Limb (tissue), 2 donors: ENCODE measurements around the gene GULP1.
"Not testable (repeated sequence)": the region's sequence is repeated elsewhere in the genome, so short reads cannot be mapped to it uniquely, and the experiment has no call there.

Source experiments
- DNase-seq, 2 donors: peaks; one replicate each; pipeline ENCODE4 v3.0.0-alpha.2; 2016; ENCODE audit errors: extremely low spot score in 2 of 2

The GULP1 gene

GRCh38 chr2:188600536-188601210 is 309.0 kb downstream of the GULP1 start:
- DNase-seq: no peak

- no peak for DNase-seq
Observed at GRCh38 chr2:188601391-188601790, 309.7 kb downstream of the GULP1 start.

DNA sequence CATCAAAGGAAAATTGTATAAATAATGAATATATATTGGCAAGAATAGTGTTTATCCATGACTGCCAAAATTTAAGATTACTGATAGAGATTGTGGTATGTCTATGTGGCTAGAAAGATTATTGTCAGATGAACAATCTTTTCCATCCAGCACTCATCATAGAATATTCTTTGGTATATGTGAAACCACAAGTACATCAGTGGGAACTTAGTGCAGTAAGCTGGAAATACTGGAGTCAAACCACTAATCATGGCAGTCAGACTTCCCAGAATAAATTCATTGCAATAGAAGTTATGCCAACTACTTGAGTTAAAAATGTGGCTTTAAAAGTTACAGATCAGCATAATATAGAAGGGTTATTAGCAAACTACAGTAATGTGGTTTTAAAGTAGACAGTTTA is 310.3 kb downstream of the GULP1 start:
- DNase-seq: no peak

DNA sequence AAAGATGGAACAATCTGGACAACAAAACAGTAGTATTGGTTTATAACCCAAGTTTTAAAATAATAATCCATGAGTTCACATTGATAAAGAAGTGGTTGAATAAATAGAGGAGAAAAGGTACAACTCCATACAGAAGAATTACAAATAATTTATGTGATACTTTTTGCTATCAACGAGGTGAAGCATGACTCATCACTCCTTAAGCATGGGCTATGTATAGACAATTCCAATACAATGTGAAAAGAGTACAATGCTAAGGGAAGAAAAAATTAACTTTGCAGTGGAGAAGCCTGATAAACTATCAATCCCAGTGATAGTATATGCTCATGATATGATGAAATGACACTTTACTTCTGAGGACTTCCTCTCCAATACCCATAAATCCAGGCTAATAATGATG is 312.9 kb downstream of the GULP1 start:
- DNase-seq: no peak

DNA sequence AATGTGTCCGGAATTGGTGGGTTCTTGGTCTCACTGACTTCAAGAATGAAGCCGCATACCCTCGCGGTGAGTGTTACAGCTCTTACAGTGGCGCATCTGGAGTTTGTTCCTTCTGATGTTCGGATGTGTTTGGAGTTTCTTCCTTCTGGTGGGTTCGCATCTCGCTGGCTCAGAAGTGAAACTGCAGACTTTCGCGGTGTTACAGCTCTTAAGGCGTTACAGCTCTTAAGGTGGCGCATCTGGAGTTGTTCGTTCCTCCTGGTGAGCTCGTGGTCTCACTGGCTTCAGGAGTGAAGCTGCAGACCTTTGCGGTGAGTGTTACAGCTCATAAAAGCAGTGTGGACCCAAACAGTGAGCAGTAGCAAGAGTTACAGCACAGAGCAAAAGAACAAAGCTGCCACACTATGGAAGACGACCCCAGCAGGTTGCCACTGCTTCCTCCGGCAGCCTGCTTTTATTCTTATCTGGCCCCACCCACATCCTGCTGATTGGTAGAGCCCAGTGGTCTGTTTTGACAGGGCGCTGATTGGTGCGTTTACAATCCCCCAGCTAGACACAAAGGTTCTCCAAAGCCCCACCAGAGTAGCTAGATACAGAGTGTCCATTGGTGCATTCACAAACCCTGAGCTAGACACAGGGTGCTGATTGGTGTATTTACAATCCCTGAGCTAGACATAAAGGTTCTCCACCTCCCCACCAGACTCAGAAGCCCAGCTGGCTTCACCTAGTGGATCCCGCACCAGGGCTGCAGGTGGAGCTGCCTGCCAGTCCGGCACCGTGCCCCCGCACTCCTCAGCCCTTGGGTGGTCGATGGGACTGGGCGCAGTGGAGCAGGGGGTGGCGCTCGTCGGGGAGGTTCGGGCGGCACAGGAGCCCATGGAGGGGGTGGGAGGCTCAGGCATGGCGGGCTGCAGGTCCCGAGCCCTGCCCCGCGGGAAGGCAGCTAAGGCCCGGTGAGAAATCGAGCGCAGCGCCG is 314.2 kb downstream of the GULP1 start:
- not testable (repeated sequence) for DNase-seq

- DNase-seq: not testable (repeated sequence)
Observed at GRCh38 chr2:188606596-188606995, 314.9 kb downstream of the GULP1 start.

- no peak for DNase-seq
Observed at GRCh38 chr2:188607501-188607900, 315.8 kb downstream of the GULP1 start.

DNA sequence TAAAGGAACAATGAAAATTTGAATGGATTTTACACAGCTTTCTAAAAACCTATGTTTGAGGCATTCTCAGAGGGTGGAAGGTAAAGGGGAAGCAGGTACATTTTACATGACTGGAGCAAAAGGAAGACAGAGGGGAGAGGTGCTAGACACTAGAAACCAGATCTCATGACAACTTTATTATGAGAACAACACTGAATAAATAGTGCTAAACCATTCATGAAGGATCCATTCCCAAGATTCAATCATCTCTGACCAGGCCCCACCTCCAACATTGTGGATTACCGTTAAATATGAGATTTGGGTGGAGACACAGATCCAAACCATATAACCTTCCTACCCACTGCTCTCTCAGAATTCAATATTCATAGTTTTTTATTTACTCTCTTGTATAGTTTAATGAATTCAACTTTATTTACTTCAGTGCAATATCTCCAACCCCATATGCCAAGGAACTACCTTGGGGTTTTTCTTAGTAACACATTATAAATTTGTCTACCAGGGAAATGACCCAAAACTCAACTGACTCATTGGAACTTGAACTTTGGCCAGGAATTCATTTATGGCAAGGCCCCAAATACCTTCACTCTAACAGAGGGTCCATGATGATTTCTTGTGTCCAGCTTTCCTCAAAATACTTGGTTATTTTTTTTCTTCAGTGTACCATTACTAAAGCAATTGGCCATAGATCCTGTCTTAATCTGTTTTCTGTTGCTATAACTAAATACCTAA is 317.8 kb downstream of the GULP1 start:
- no peak for DNase-seq

GRCh38 chr2:188610050-188610444 is 318.4 kb downstream of the GULP1 start:
- DNase-seq: no peak

DNA sequence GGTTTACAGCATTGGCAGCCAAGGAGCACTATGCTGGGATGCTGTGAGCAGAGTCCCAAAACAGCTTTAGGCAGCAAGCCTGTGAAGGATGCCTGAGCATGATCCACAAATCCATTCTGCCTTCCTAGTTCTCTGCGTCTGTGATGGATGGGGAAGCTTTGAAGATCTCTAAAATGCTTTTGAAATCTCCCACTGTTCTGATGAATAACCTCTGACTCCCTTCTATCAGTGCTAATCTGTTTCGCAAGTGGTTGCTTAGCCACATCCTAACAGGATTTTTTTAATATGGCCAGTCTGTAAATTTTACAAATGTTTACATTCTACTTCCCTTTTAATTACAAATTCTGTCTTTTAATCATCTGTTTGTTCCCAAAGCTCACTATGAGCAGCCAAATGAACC is 319.2 kb downstream of the GULP1 start:
- no peak for DNase-seq

DNA sequence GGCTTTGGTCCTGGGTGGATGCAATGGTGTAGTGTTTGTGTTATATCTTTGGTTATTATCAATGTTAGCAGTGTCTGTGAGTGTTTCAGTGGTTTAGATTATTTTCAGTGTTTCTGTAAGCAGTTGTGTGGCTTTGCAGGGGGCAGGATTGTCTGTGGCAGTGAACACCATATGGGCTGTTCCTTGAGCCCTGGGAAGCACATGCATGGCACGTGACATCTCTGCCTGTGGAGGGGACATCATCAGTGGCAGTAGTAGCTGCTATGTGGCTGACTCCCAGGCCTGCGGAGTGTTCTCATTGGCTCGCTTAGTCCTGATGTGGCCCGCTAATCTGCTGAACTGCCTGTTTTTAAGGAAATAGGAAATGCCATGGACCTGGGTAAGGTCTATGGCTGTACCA is 327.5 kb downstream of the GULP1 start:
- no peak for DNase-seq

DNA sequence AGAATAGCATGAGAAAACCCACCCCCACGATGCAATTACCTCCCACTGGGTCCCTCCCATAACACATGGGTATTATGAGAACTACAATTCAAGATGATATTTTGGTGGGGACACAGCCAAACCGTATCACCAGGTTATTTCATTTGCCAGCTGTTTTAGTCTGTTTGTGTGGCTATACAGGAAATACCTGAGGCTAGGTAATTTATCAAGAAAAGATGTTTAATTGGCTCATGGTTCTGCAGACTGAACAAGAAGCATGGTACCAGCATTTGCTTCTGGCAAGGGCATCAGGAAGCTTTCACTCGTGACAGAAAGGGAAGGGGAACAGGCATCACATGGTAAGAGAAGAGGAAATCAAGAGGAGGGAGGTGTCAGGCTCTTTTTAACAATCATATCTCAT is 329.2 kb downstream of the GULP1 start:
- DNase-seq: no peak

DNA sequence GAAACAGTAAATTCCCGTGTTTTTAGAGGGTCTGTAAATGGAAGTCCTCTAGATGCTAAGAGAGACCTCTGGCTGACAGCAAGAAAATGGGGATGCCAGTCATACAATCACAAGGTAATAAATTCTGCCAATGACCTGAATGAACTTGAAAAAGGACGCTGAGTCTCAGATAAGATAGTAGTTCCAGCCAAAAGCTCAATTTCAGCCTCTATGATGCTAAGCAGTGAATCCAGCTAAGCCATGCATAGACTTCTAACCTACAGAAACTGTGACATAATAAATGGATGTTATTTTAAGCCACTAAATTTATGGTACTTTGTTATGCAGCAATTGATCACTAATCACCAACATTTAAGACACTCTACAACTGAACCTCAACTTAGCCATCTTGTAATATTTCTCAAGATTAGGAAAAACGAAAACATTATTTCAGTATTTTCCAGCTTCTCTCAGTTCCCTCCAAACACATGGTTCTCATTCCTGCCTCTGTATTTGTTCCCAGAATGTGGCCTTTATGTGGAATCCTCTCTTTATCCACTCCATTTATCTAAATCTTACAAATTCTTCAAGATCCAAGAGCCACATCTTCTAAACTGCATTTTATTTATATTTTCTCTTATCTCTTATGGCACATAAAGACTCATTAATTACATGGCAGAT is 331.1 kb downstream of the GULP1 start:
- DNase-seq: no peak

DNA sequence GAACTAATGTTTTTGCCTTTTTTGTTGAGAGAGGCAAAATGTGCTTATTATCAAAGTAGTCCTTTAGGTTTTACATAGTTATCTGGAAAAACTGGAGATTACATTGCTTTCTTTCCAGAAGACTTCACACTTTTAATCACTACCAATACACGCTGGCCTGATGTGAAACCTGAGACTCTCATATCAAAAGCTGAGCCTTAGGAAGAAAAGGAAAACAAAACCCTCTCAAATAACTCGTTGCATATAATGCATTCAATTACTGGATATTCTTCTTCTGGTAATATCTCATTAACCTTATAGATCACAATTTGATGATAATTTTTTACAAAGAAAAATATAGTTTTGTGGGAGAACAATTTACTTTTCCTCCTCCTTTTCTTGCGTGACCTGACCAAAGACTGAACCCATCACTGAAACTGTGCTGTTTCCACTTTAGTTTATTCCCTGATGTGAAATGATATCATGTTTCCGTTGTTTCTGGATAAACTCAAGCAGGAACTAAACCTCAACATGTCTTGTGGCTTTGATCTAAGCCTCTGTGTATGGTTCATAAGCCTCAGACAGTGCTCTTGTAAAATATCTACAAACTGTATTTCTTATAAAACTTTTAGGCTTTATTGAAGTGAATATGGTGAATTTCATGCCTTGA is 332.4 kb downstream of the GULP1 start:
- DNase-seq: peak in 1 of 2 donors; percentile 70

DNA sequence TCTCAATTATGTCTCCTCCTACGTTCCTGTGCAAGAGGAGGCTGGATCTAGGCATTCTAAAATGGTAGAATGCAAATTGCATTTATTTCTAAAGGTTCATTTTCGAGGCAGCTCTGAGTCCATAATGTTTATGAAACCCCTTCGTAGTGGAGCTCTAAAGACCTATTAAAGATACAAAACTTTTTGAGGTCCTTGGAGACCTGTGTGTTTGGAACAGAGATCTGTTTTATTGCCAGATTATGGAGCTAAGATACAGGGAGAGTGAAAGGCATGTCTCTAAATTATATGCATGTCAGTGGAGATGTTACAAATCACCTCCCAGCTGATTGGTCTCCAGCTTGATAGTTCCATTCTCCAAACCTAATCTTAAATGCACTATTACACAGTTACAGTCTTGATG is 335.8 kb downstream of the GULP1 start:
- DNase-seq: no peak

DNA sequence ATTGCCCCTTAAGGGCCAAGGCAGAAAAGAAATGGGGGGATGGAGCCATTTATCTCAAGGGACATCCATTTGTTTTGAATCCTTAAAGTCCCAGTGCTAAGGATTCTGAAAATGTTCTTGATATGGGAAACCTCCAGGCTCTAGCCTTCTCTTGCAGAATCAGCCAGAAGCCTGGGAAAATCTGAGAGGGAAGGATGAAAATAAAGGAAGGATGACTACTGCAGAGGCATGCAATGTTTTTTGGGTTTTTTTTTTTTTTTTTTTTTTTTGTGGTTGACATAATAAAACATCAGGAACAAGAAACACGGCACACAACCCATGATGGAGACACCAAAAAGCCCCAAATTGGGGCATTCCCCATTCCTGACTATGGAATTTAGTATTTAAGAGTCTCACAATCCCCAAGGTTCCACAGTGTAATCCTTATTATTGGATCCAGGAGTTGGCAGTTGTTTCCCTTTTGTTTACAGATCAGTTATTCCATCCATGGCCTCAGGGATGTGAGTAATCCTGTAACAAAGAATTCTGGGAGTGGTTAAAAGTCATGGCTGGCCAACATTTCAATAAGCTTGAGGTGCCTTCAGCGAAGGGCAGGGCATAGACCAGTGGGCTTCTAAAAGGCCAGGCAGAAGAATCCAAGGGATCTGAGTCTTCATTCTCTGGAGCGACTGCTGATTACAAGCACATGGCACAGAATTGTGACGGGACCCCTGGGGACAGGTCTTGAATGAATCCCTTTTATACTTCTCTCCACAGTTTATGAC is 337.5 kb downstream of the GULP1 start:
- DNase-seq: peak in 1 of 2 donors; percentile 16

DNA sequence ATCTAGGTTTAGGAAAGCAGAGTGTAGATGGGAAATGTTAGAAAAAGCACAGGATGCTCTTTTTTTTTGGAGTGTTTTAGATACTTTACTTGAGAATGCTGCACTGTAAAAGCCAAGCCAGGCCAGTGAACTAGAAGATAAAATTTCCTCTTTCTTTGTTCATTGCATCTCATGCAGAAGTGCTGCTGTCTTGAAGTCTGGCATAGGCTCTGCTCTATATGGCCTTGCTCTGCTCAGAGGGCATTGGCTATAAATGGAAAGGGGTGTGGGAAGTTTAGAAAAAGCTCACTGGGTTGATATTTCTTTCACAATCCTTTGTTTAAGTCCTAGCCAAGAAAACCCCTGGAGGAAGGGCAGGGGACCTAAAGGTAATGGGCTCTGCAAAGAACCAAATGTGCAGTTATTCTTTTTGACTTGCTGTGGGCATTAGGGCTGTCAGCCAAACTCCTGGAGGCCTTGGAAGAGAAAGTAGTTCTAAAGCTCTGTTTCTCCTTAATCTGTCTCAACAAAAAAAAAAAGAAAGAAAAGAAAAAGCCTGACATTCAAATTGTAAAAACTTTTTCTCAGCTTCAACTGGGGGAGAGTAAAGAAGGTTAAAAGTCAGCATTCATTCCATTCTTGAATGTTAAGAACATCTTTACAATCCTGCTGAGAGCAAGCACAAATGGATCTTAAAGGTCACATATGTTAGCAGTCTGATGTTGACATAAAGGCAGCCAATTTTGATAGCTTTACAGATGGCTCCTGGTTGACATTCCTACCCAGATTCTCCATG is 338.3 kb downstream of the GULP1 start:
- DNase-seq: peak in 1 of 2 donors; percentile 26

DNA sequence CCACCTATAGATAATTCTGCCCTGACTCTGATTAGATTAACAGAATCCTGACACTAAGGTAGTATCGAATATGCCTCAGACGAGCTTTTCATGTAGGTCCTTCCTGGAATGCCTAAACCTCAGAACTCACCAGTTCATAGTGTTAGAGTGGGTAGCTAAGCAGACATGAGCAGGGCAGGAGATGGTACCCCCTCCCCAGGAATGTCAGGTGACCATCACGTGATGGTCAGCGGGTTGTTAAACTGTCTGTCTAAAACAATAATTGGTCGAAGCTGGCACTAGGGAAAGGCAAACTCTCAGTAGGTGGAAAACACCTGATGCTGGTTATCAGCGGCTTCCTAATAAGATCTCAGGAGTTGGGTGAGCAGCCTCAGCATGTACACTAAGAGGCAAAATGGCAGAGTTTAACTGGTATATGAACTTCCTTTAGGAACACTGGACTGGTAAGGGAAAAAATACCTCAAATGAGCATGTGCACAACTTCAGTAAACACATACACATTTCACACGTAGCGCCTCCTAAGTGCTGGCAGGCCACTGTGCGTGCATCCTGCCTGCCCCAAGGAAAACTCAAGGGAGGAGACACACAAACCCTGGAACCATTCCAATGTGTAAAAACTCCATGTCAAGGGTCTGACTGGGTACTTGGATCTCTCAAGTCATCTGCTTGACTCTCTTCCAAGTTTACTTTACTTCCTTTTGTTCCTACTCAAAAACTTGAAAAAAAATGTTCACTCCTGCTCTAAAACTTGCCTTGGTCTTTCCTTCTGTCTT is 339.5 kb downstream of the GULP1 start:
- DNase-seq: no peak

GRCh38 chr2:188634656-188635055 is 343.0 kb downstream of the GULP1 start:
- DNase-seq: no peak
